Astrocyte of the spinal cord (primary cell): ENCODE measurements around the gene NECTIN2.
A peak's percentile ranks its signal among the peaks of the same experiment; 100 is the strongest.

Experiments
- DNase-seq: peaks from one replicate; pipeline ENCODE4 v3.0.0; 2011; ENCODE audit warnings: low read depth, low spot score
- H3K4me3 ChIP-seq: 2 replicates; pipeline ENCODE4 v1.5.1; 2011; ENCODE audit warnings: low read depth, mild to moderate bottlenecking, low read length, moderate library complexity
- in situ Hi-C: cut with HindIII; loops from 2 replicates; pipeline ENCODE4 v1.10.0; 2017; ENCODE audit warnings: low sequenced_read_pairs
- TF ChIP-seq, protein P1 (sequence below): IDR thresholded peaks from 2 replicates; pipeline ENCODE4 v1.5.1; 2012; ENCODE audit warnings: low read depth, mild to moderate bottlenecking, low read length, inconsistent platforms

NECTIN2 gene

DNA sequence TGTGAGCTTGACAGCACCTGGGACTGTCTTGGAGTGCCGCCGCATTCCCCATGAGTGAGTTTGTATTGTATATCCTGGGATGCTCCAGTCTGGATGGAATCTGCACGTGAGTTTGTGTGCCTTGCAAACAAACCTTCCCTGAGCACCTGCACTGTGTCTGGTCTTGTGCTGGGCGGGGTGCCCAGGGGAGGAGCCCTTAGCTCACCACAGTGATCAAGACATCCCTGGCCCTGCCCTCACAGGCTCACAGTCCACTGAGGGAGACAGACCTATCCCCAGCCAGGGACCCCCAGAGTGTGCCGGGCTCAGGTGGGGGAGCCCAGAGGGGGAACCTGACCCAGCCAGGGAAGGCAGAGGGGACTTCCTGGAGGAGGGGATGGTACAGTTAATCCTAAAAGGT is 38.9 kb upstream of the NECTIN2 start:
- TF ChIP-seq, protein P1, sequence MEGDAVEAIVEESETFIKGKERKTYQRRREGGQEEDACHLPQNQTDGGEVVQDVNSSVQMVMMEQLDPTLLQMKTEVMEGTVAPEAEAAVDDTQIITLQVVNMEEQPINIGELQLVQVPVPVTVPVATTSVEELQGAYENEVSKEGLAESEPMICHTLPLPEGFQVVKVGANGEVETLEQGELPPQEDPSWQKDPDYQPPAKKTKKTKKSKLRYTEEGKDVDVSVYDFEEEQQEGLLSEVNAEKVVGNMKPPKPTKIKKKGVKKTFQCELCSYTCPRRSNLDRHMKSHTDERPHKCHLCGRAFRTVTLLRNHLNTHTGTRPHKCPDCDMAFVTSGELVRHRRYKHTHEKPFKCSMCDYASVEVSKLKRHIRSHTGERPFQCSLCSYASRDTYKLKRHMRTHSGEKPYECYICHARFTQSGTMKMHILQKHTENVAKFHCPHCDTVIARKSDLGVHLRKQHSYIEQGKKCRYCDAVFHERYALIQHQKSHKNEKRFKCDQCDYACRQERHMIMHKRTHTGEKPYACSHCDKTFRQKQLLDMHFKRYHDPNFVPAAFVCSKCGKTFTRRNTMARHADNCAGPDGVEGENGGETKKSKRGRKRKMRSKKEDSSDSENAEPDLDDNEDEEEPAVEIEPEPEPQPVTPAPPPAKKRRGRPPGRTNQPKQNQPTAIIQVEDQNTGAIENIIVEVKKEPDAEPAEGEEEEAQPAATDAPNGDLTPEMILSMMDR = no peak
- no peak overlapping the region for H3K4me3 ChIP-seq
- in situ Hi-C loops = no loop called here
- DNase-seq = no peak

DNA sequence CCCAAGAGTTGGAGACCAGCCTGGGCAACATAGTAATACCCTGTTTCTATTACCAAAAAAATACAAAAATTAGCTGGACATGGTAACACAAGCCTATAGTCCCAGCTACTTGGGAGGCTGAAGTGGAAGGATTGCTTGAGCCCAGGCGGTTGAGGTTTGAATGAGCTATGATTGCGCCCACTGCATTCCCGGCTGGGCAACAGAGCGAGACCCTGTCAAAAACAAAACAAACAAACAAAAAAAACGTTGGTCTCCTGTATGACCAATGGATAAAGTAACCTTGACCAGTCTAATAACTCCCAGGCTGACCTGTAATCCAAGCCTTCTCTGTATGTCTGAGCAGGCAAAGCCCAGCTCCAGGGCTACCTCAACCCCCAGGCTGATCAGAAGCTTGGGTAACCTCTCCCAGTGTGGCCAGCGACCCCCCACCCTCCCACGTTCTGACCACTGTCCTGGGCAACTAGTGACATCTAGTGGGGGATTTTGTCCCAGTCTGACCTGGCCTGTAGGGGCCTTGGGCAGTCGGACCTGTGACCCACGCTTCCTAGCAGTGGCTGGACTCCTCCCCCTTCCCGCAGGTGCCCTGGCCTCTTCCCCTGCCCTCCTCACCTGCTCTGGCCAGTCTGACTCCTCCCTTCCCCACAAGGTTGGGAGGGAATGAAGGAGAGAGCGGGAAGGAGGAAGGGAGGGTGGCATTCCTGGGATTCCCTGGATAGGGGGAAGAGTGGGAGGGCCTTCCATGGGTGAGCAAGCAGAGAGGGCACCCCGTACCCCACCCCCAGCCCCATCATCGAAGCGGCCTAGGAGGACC is 38.2 kb upstream of the NECTIN2 start:
- TF ChIP-seq, protein P1 = peak; percentile 60
- no peak overlapping the region for H3K4me3 ChIP-seq
- in situ Hi-C loops = no loop called here
- DNase-seq = peak; percentile 17

DNA sequence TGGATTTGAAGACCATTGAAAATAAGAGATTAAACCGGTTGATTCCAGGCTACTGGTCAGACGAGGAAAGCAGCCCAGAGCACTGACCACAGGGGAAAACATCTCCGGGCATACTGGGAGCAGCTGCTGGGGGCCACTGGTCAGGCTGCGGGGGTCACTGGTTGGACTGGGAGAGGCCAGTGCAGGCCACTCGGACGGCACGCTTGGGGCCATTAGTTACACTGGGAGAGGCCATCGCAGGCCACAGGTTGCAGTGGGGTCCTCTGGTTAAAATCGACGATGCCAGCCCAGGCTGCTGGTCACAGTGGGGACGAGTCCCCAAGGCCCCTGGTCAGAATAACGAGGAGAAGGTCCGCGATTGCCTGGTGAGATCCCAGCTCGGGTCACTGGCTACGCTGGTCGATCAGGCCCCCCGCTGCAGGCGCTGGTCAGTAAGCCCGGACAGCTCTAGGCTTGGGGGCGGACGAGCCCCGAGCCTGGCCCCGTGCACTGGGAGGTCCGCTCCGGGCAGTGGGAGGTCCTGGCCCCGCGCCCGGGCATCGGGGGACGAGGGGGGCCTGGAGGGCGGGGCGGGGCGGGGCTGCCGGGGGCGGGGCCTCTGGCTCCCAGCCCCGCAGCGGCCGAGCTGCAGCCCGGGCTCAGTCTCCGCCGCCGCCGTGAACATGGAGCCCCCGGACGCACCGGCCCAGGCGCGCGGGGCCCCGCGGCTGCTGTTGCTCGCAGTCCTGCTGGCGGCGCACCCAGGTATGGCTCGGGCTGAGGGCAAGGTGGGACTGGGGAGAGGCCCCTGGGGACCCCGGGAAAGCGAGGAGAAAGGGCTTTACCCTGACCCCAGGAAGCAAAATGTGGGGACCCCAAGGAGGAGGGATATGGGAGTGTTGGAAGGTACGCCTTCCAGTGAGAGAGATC is 37.4 kb upstream of the NECTIN2 start, which contains the start of gene BCAM:
BCAM (plus strand) TSS at position 641 of the 909 bp plus-strand sequence; CDS start at position 663, 22 bp downstream.
- TF ChIP-seq, protein P1 = no peak
- in situ Hi-C loops = no loop called here
- H3K4me3 ChIP-seq = peak within 1 kb of the TSS; percentile 55
- DNase-seq = peak; percentile 51

DNA sequence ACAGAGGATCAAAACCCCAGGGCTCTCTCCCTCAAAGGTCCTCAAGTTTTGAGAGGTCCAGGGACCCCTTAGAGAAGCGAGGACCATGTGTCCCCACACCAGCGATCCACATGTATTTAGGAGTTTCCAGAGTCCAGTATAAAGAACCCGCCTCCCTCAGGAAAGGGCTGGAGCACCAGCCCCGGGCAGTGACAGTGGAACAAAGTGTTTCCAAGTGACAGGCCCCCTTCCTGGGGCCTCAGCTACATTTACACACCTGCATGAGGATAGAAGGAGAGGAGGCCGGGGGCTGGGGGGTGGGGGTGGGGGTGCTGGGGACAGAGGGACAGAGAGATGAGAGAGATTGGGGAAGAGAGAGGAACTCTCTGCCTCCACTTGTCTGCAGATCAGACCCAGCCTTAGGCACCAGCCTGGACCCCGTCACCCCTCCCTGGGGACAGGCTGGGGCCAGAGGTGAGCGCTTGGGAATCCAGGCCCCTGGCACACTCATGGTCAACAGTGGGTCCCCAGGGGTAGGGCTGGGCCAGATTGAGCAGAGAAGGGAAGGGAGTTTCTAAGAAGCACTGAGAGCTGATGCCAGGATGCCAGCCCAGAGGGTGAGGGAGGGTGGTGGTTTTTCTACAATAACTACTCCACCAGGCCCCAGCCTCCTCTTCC is 36.4 kb upstream of the NECTIN2 start:
- TF ChIP-seq, protein P1 = no peak
- no peak for DNase-seq
- peak overlapping the region; percentile 55 for H3K4me3 ChIP-seq
- in situ Hi-C loops = no loop called here

DNA sequence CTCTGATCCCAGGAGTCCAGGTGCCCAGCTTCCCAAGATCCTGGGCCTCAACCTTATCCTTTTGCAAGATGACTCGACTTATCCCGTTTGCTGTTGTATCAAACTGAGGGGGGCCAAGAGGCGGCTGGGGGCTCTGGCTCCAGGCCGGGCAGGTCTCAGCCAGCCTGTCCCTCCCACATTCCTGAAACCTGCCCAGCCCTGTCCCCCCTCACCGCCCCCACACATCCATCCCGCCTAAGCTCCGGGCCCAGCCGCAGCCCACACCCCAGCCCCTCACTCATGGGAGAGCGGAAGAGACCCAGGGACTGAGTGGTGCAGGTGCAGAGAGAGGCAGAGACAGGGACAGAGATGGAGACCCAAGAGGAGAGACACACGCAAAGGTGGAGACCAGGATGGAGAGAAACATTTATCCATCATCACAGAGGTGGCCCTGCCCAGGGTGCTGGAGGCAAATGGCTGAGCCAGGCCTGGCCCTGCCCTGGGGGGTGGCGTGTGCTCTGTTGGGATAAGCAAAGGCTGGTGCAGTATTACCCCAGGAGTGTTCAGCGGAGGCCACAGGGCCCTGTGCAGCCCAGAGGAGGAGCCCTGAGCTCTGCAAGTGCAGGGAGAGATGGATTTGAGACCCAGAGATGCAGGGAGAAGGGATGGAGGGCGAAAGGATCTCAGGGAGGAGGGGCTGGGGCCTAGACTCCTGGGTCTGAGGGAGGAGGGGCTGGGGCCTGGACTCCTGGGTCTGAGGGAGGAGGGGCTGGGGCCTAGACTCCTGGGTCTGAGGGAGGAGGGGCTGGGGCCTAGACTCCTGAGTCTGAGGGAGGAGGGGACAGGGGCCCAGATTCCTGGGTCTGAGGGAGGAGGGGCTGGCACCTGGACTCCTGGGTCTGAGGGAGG is 35.6 kb upstream of the NECTIN2 start:
- no peak for DNase-seq
- H3K4me3 ChIP-seq = no peak overlapping the region
- TF ChIP-seq, protein P1 = no peak
- in situ Hi-C loops = no loop called here
